HG03196 (cell line): ENCODE measurements around the gene SH3RF1.

Source experiments
- ATAC-seq: cut with Tn5 transposase; IDR thresholded peaks from one replicate; pipeline ENCODE4 v1.9.1; 2021; ENCODE audit not compliant: unreplicated experiment

Gene SH3RF1

GRCh38 chr4:169139021-169139420 lies 131.7 kb downstream of the SH3RF1 start:
- ATAC-seq = no peak

- ATAC-seq = no peak
Observed at GRCh38 chr4:169137558-169137920, 133.2 kb downstream of the SH3RF1 start.

- no peak for ATAC-seq
Observed at GRCh38 chr4:169136796-169137557, 133.8 kb downstream of the SH3RF1 start.

GRCh38 chr4:169136330-169136729 lies 134.4 kb downstream of the SH3RF1 start:
- no peak for ATAC-seq

GRCh38 chr4:169135776-169136175 lies 135.0 kb downstream of the SH3RF1 start:
- ATAC-seq = no peak

GRCh38 chr4:169133932-169134331 lies 136.8 kb downstream of the SH3RF1 start:
- ATAC-seq = no peak

GRCh38 chr4:169132561-169133305 lies 138.0 kb downstream of the SH3RF1 start:
- no peak for ATAC-seq

GRCh38 chr4:169131556-169132208 lies 139.1 kb downstream of the SH3RF1 start:
- ATAC-seq = no peak

GRCh38 chr4:169128902-169129301 lies 141.9 kb downstream of the SH3RF1 start:
- no peak for ATAC-seq

- ATAC-seq = no peak
Observed at GRCh38 chr4:169127314-169127713, 143.4 kb downstream of the SH3RF1 start.

- no peak for ATAC-seq
Observed at GRCh38 chr4:169124661-169125060, 146.1 kb downstream of the SH3RF1 start.

- ATAC-seq = no peak
Observed at GRCh38 chr4:169122422-169122821, 148.3 kb downstream of the SH3RF1 start.

GRCh38 chr4:169121861-169122382 lies 148.8 kb downstream of the SH3RF1 start:
- ATAC-seq = no peak

GRCh38 chr4:169120624-169121023 lies 150.1 kb downstream of the SH3RF1 start:
- no peak for ATAC-seq

- ATAC-seq = no peak
Observed at GRCh38 chr4:169119536-169119935, 151.2 kb downstream of the SH3RF1 start.

GRCh38 chr4:169117591-169118081 lies 153.1 kb downstream of the SH3RF1 start:
- ATAC-seq = no peak

GRCh38 chr4:169116270-169116901 lies 154.4 kb downstream of the SH3RF1 start:
- no peak for ATAC-seq

- no peak for ATAC-seq
Observed at GRCh38 chr4:169115897-169116254, 154.9 kb downstream of the SH3RF1 start.

- ATAC-seq = no peak
Observed at GRCh38 chr4:169115144-169115896, 155.4 kb downstream of the SH3RF1 start.

- ATAC-seq = no peak
Observed at GRCh38 chr4:169114341-169114974, 156.3 kb downstream of the SH3RF1 start.
